GM08714 (cell line): ENCODE data around the gene CARD11.

Experiments
- H3K4me3 ChIP-seq: fragments of 200-500 bp; sonication (Bioruptor generic); 2 replicates; pipeline ENCODE4 v1.5.1; 2014; ENCODE audit warnings: mild to moderate bottlenecking, low read length, inconsistent platforms
- ZNF274 ChIP-seq: IDR thresholded peaks from 2 replicates; pipeline ENCODE4 v1.6.1; 2012; ENCODE audit warnings: mild to moderate bottlenecking, low read depth, low read length

Gene CARD11

GRCh38 chr7:2971914-2972834 lies 71.5 kb downstream of the CARD11 start:
- H3K4me3 ChIP-seq = no peak overlapping the region
- TF ChIP-seq ZNF274 = no peak

- no peak overlapping the region for H3K4me3 ChIP-seq
- TF ChIP-seq ZNF274 = no peak
Measured at GRCh38 chr7:2970861-2971260, 72.8 kb downstream of the CARD11 start.

GRCh38 chr7:2970307-2970664 lies 73.4 kb downstream of the CARD11 start:
- H3K4me3 ChIP-seq = no peak overlapping the region
- TF ChIP-seq ZNF274 = no peak

- TF ChIP-seq ZNF274 = no peak
- no peak overlapping the region for H3K4me3 ChIP-seq
Measured at GRCh38 chr7:2969398-2970306, 74.0 kb downstream of the CARD11 start.

GRCh38 chr7:2968616-2969397 lies 74.9 kb downstream of the CARD11 start:
- no peak overlapping the region for H3K4me3 ChIP-seq
- TF ChIP-seq ZNF274 = no peak

- H3K4me3 ChIP-seq = no peak overlapping the region
- TF ChIP-seq ZNF274 = no peak
Measured at GRCh38 chr7:2968176-2968575, 75.5 kb downstream of the CARD11 start.

GRCh38 chr7:2967705-2968104 lies 76.0 kb downstream of the CARD11 start:
- H3K4me3 ChIP-seq = no peak overlapping the region
- TF ChIP-seq ZNF274 = no peak

GRCh38 chr7:2967253-2967652 lies 76.4 kb downstream of the CARD11 start:
- no peak overlapping the region for H3K4me3 ChIP-seq
- TF ChIP-seq ZNF274 = no peak

GRCh38 chr7:2966466-2967078 lies 77.1 kb downstream of the CARD11 start:
- H3K4me3 ChIP-seq = no peak overlapping the region
- TF ChIP-seq ZNF274 = no peak

- TF ChIP-seq ZNF274 = no peak
- H3K4me3 ChIP-seq = no peak overlapping the region
Measured at GRCh38 chr7:2965745-2966270, 77.9 kb downstream of the CARD11 start.

GRCh38 chr7:2965301-2965700 lies 78.4 kb downstream of the CARD11 start:
- no peak overlapping the region for H3K4me3 ChIP-seq
- TF ChIP-seq ZNF274 = no peak

- no peak overlapping the region for H3K4me3 ChIP-seq
- no peak for TF ChIP-seq ZNF274
Measured at GRCh38 chr7:2964208-2964607, 79.5 kb downstream of the CARD11 start.

- no peak for TF ChIP-seq ZNF274
Measured at GRCh38 chr7:2962865-2963264, 80.8 kb downstream of the CARD11 start.

More at GRCh38 chr7:2962865-2963264, 80.8 kb downstream of the CARD11 start:
- no peak overlapping the region for H3K4me3 ChIP-seq
